OCI-LY7 (cell line): ENCODE results near the gene NXN.

Source experiments
- EZH2phosphoT487 ChIP-seq: fragments of 200-600 bp; sonication (generic); IDR thresholded peaks from 2 replicates; pipeline ENCODE4 v1.6.1; 2018; ENCODE audit warnings: low read depth, borderline replicate concordance, mild to moderate bottlenecking, mixed run types, antibody characterized with exemption, low read length, moderate library complexity, mixed read lengths
- TF ChIP-seq, protein P1 (sequence below): fragments of 200-600 bp; sonication (generic); conservative IDR thresholded peaks from 2 replicates; pipeline ENCODE4 v1.5.1; 2014; ENCODE audit warnings: mild to moderate bottlenecking, antibody characterized with exemption, low read length, moderate library complexity, mixed read lengths

- TF ChIP-seq, protein P1, sequence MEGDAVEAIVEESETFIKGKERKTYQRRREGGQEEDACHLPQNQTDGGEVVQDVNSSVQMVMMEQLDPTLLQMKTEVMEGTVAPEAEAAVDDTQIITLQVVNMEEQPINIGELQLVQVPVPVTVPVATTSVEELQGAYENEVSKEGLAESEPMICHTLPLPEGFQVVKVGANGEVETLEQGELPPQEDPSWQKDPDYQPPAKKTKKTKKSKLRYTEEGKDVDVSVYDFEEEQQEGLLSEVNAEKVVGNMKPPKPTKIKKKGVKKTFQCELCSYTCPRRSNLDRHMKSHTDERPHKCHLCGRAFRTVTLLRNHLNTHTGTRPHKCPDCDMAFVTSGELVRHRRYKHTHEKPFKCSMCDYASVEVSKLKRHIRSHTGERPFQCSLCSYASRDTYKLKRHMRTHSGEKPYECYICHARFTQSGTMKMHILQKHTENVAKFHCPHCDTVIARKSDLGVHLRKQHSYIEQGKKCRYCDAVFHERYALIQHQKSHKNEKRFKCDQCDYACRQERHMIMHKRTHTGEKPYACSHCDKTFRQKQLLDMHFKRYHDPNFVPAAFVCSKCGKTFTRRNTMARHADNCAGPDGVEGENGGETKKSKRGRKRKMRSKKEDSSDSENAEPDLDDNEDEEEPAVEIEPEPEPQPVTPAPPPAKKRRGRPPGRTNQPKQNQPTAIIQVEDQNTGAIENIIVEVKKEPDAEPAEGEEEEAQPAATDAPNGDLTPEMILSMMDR = no peak
- no peak for TF ChIP-seq EZH2phosphoT487
Measured at GRCh38 chr17:752620-753219, 226.9 kb downstream of the NXN start.
